Stimulated activated CD4-positive, alpha-beta T cell treated with anti-CD3 and anti-CD28 coated beads, Interleukin-4, amount 100 ng/mL, for 1 hour (primary cell): ENCODE data around the gene NFIC.
"Not testable (repeated sequence)": the region's sequence is repeated elsewhere in the genome, so short reads cannot be mapped to it uniquely, and the experiment has no call there.

Experiments used
- DNase-seq: peaks from one replicate; pipeline ENCODE4 v3.0.0-alpha.2; 2020

The NFIC gene

GRCh38 chr19:3431760-3432397 lies 65.5 kb downstream of the NFIC start:
- DNase-seq = no peak

- DNase-seq = no peak
Observed at GRCh38 chr19:3433313-3433712, 66.9 kb downstream of the NFIC start.

- no peak for DNase-seq
Observed at GRCh38 chr19:3433805-3434540, 67.6 kb downstream of the NFIC start.

- peak; percentile 97 for DNase-seq
Observed at GRCh38 chr19:3434630-3435553, 68.5 kb downstream of the NFIC start.

GRCh38 chr19:3440082-3440481 lies 73.7 kb downstream of the NFIC start:
- DNase-seq = peak; percentile 62

- DNase-seq = no peak
Observed at GRCh38 chr19:3441089-3441985, 75.0 kb downstream of the NFIC start.

- no peak for DNase-seq
Observed at GRCh38 chr19:3441986-3442329, 75.6 kb downstream of the NFIC start.

- DNase-seq = no peak
Observed at GRCh38 chr19:3442487-3443071, 76.2 kb downstream of the NFIC start.

- no peak for DNase-seq
Observed at GRCh38 chr19:3443840-3444694, 77.7 kb downstream of the NFIC start.

GRCh38 chr19:3444695-3445234 lies 78.4 kb downstream of the NFIC start:
- DNase-seq = no peak

- DNase-seq = not testable (repeated sequence)
Observed at GRCh38 chr19:3446657-3447056, 80.3 kb downstream of the NFIC start.

GRCh38 chr19:3448616-3449334 lies 82.4 kb downstream of the NFIC start:
- no peak for DNase-seq

- DNase-seq = no peak
Observed at GRCh38 chr19:3450796-3451411, 84.5 kb downstream of the NFIC start.

- no peak for DNase-seq
Observed at GRCh38 chr19:3451451-3451866, 85.1 kb downstream of the NFIC start.

GRCh38 chr19:3452171-3452941 lies 86.0 kb downstream of the NFIC start:
- no peak for DNase-seq

GRCh38 chr19:3452942-3453214 lies 86.5 kb downstream of the NFIC start:
- not testable (repeated sequence) for DNase-seq

- no peak for DNase-seq
Observed at GRCh38 chr19:3453840-3454239, 87.5 kb downstream of the NFIC start.

- DNase-seq = no peak
Observed at GRCh38 chr19:3454656-3455392, 88.4 kb downstream of the NFIC start.
